ENCODE measurements around the gene FGD2.

Gene FGD2

DNA sequence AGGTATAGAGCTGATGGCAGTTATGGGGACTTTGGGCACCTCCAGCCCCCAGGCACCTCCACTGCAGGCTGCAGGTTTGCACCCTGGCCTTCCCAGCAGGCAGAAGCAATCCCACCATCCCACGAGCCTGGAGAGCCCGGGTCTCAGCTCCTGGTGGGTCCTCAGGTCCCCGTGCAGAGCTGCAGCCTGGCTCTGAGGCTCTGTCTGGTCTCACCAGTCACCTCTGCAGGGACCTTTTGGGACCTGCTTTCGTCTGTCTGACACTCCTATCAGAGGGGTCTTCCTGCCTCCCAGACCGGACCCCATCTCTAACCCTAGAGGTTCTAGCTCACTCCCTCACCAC is 41.9 kb downstream of the FGD2 start:
- no peaks in the 10 kb centered on the region for H3K9me3 ChIP-seq (ENCODE audit: insufficient read depth, low read length, severe bottlenecking)
- H3K27me3 ChIP-seq (ENCODE audit: insufficient read depth, low read length, poor library complexity): no peaks in the 10 kb centered on the region
- no peak overlapping the region for H3K4me3 ChIP-seq (ENCODE audit: low read depth in 1 of 2, low read length in 2 of 2)
- H3K4me1 ChIP-seq (ENCODE audit: insufficient read depth, low read length): peaks cover 70% of the 10 kb centered on the region
- H3K36me3 ChIP-seq (ENCODE audit: insufficient read depth, low read length): no peaks in the 10 kb centered on the region
- H4K20me1 ChIP-seq (ENCODE audit: insufficient read depth, low read length): no peaks in the 10 kb centered on the region
- H2AFZ ChIP-seq (ENCODE audit: low read depth, low read length): no peak overlapping the region
- H3K9ac ChIP-seq (ENCODE audit: low read depth, low read length): peak overlapping the region; percentile 23; the same call in 1 of the 2 replicates
- ATAC-seq (ENCODE audit: insufficient read depth, low read depth) (no peak; the same call in 2 of the 3 replicates), DNase-seq (no peak)
- H3K27ac ChIP-seq (ENCODE audit: low read length): peak overlapping the region; percentile 94
- no peak for TF ChIP-seq EZH2 (IDR thresholded peaks at IDR 0.05; ENCODE audit: borderline replicate concordance, low read depth, low read length, severe bottlenecking)
- no peak for TF ChIP-seq CTCF (IDR thresholded peaks at IDR 0.05; ENCODE audit: borderline replicate concordance, extremely low read depth, low read length, poor library complexity, severe bottlenecking)
- H3K4me2 ChIP-seq (ENCODE audit: insufficient read depth, low read length): no peak overlapping the region
- H3K79me2 ChIP-seq (ENCODE audit: insufficient read depth, low read length): no peaks in the 10 kb centered on the region

DNA sequence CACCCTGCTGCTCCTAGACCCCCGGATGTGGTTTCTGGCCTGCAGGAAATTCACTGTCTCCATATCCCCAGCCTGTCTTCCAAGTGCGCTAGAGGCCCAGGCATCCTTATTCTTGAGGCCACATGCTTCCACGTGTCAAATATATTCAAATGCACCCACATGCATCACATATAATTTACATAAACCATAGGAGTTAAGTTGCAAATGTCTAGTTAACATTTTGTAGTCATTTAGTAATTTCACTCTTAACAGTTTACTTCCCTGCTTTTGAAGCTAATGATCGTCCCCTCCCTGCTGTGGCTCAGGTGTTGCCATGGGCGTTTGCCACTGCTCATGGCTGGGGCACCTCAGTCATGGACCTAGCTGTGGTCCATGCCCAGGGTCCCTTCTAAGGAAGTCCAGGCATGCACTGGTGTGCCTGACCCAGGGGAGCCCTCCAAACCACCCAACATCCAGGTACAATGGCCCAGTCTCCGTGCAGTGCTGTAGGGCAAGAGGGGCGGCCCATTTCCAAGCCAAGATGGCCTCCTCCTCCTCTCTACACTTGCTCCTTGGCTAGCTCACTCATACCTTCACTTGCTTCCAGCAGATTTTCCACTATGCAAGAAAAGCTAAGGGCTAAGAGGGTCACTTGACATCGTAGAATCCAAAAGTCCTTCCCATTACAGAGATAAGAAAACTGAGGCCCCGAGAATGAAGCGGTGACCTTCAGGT is 42.4 kb downstream of the FGD2 start:
- peaks cover 71% of the 10 kb centered on the region for H3K4me1 ChIP-seq (ENCODE audit: insufficient read depth, low read length)
- no peaks in the 10 kb centered on the region for H4K20me1 ChIP-seq (ENCODE audit: insufficient read depth, low read length)
- H2AFZ ChIP-seq (ENCODE audit: low read depth, low read length): no peak overlapping the region

GRCh38 chr6:37048403-37048850 is 43.0 kb downstream of the FGD2 start:
- no peaks in the 10 kb centered on the region for H3K36me3 ChIP-seq (ENCODE audit: insufficient read depth, low read length)
- TF ChIP-seq EZH2 (IDR thresholded peaks at IDR 0.05; ENCODE audit: borderline replicate concordance, low read depth, low read length, severe bottlenecking) (no peak), CTCF (IDR thresholded peaks at IDR 0.05; ENCODE audit: borderline replicate concordance, extremely low read depth, low read length, poor library complexity, severe bottlenecking) (no peak)
- no peaks in the 10 kb centered on the region for H4K20me1 ChIP-seq (ENCODE audit: insufficient read depth, low read length)
- H3K4me3 ChIP-seq (ENCODE audit: low read depth in 1 of 2, low read length in 2 of 2): no peak overlapping the region
- H3K79me2 ChIP-seq (ENCODE audit: insufficient read depth, low read length): no peaks in the 10 kb centered on the region
- no peaks in the 10 kb centered on the region for H3K9me3 ChIP-seq (ENCODE audit: insufficient read depth, low read length, severe bottlenecking)
- no peak for DNase-seq
- H3K27ac ChIP-seq (ENCODE audit: low read length): peak overlapping the region; percentile 94
- H3K27me3 ChIP-seq (ENCODE audit: insufficient read depth, low read length, poor library complexity): no peaks in the 10 kb centered on the region
- ATAC-seq (ENCODE audit: insufficient read depth, low read depth): no peak
- H3K9ac ChIP-seq (ENCODE audit: low read depth, low read length): peak overlapping the region; percentile 55
- peak overlapping the region; percentile 60 for H3K4me2 ChIP-seq (ENCODE audit: insufficient read depth, low read length)
- H2AFZ ChIP-seq (ENCODE audit: low read depth, low read length): no peak overlapping the region
- H3K4me1 ChIP-seq (ENCODE audit: insufficient read depth, low read length): peaks cover 71% of the 10 kb centered on the region

More for the DNA sequence above, 42.4 kb downstream of the FGD2 start:
- Histone ChIP-seq H3K79me2 (ENCODE audit: insufficient read depth, low read length) (no peaks in the 10 kb centered on the region), H3K36me3 (ENCODE audit: insufficient read depth, low read length) (no peaks in the 10 kb centered on the region), H3K4me2 (ENCODE audit: insufficient read depth, low read length) (peak overlapping the region; percentile 60), H3K27me3 (ENCODE audit: insufficient read depth, low read length, poor library complexity) (no peaks in the 10 kb centered on the region), H3K4me3 (ENCODE audit: low read depth in 1 of 2, low read length in 2 of 2) (no peak overlapping the region), H3K27ac (ENCODE audit: low read length) (peak overlapping the region; percentile 94), H3K9ac (ENCODE audit: low read depth, low read length) (peak overlapping the region; percentile 55), H3K9me3 (ENCODE audit: insufficient read depth, low read length, severe bottlenecking) (no peaks in the 10 kb centered on the region)
- TF ChIP-seq EZH2 (IDR thresholded peaks at IDR 0.05; ENCODE audit: borderline replicate concordance, low read depth, low read length, severe bottlenecking): no peak
- TF ChIP-seq CTCF (IDR thresholded peaks at IDR 0.05; ENCODE audit: borderline replicate concordance, extremely low read depth, low read length, poor library complexity, severe bottlenecking): no peak
- DNase-seq: peak; percentile 84
- ATAC-seq (ENCODE audit: insufficient read depth, low read depth): peak; percentile 5; the same call in 2 of the 3 replicates

Data from DND-41 (cell line).